GM21381 (cell line): ENCODE measurements around the gene C2CD3.

Experiments used
- ATAC-seq: cut with Tn5 transposase; IDR thresholded peaks from one replicate; pipeline ENCODE4 v1.9.1; 2021; ENCODE audit warnings: mild to moderate bottlenecking, moderate library complexity; ENCODE audit not compliant: unreplicated experiment

The C2CD3 gene

DNA sequence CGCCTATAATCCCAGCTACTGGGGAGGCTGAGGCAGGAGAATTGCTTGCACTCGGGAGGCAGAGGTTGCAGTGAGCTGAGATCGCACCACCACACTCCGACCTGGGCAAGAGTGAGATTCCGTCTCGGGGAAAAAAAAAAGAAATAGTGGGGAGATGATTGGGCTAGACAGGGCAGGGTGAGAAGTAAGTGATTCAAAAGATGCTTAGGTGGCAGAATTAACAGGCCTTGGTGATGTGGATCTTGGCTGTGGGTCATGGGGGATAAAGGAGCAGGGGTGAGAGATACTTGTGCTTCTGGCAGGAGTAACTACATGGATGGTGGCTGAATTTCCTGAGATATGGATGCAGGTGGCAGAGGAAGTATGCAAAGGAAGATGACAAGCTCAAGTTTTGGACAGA, 148.8 kb downstream of the C2CD3 start:
- no peak for ATAC-seq

DNA sequence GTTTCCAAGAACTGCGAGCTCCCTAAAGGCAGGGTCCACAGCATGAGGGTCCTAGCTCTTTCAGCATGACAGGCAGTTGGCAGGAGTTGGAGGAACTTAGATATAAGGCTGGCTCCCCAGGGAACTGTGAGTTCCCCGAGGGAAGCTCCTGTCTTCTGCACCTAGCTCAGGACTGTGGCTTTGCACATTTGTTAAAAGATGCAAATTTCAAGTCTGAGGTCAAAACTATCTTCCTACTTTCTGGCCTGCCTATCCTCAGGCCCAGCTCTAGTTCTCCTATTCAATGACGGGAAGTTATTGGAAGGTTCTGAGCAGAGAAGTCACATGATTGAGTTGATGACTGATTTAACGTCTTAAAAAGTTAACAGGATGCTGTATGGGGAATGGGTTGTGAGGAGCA, 150.3 kb downstream of the C2CD3 start:
- no peak for ATAC-seq

DNA sequence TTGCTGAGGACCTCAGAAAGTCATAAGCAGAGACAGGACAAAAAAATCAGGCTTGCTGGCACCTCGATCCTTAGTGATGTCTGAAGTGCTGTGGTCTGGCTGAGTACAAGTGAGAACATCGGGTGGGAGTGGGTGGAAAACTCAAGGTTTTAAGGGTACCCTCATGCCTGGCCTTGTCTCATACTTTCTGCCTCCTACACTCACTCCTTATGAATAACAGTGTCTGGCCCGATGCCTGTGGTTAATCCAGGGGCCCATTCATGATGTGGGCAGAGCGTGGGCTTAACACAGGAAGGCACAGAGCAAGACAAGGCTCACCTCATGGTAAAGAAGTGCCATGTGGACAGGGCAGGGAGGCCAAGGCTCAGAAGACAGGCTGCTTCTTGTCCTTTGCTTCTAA, 150.9 kb downstream of the C2CD3 start:
- no peak for ATAC-seq

DNA sequence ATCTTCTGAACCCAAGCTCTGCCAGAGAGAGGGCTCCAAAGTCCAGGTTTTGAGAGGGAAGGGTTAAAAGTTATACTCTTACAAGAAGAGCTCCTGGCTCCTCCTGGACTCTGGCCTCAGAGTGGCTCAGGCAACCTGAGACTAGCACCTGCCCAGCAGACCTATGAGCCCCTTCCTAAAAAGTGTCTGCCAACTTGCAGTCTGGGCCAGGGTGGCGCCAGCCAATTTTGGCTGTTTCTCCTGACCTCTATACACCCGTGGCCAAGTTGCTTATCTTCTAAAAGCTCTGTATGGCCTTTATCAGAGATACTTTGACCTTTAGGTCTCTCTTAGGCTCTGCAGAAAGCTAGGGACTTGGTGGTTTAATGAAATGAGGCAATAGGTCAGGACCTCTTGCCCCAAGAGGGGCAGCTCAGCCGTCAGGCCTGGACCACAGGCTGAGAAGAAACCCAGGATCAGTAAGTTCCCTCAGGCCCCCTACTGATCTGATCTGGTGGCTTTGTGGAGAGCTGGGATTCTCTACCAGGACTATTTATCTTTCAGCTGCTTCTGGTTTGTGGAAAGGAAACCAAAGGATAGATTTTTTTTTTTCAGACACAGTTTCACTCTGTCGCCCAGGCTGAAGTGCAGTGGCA, 151.6 kb downstream of the C2CD3 start:
- no peak for ATAC-seq

DNA sequence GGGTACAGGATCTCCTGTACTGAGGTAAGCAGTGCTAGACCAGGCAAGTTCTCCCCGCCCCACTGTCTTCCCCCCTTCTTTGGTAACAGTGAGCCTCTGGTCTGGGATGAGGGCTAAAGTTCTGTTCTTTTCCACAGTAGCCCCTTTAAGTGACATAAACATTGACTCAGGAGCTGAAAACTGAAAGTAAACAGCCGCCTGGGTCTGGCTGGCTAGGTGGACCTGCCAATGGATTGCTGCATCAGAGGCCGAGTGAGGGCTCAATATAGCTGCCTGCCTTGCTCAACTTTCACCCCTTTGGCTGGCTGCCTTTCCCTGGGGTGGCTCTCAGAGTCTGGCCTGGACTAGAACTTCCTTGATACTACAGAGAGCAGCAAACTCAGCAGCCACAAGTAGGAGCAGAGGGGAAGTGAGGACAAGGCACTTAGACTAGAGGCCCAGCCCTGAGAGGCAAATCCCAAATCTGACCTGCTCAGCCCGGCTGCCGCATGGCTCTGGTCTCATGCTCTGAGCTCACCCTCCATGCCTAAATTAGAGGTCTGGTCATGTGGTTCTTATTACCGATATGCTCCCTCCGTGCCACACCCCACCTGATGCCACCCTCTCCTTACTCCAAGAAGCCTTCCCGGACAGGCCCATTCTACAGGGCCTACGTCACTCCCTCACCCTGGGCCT, 152.3 kb downstream of the C2CD3 start:
- no peak for ATAC-seq

DNA sequence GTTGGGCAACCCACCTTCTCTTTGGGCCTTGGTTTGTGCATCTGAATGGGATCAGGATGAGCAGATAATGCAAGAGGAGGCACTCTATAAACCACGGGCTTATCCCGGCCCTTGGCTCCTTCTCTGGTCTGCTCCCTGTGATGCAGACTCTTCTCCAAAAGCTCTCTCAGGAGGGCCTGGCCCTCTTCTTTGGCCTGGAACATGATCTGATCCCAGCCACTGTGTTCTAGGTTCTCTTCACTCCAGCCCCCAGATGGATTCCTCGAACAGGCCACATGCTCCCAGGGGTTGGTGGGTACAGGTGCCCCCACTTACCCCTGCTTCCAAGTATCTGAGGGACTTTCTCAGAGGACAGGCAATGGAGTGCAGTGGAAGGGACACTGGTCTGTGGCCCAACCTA, 153.2 kb downstream of the C2CD3 start:
- ATAC-seq, result no peak

DNA sequence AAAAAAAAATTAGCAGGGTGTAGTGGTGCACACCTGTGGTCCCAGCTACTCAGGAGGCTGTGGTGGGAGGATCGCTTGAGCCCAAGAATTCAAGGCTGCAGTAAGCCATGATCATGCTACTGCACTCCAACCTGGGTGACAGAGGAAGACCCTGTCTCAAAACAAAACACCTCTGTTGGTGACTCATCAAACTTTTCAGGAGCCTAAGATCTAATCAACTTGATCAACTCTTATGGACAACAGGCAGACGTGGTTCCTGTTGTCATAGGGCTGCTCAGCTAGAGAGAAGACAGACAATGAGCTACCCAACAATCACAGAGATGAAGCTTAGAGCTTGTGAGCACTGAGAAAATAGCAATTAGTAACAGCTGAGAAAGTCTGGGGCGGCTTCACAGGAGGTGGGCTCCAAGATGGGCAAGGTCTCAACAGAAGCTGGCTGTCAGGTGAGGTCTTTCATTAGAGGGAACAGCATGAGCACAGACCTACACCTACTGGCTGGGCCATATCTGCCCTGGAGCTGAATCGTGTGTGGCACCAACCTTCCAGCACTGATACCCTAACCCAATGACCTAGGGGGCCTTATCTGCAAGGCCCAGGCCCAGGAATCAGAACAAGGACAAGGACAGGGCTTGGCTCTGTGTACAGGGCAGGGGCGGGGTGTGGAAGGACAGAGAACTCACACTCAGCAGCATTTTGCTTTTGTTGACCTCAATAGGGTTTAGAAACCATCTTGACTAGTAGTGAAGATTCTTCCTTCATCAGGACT, 154.7 kb downstream of the C2CD3 start:
- ATAC-seq, result no peak

DNA sequence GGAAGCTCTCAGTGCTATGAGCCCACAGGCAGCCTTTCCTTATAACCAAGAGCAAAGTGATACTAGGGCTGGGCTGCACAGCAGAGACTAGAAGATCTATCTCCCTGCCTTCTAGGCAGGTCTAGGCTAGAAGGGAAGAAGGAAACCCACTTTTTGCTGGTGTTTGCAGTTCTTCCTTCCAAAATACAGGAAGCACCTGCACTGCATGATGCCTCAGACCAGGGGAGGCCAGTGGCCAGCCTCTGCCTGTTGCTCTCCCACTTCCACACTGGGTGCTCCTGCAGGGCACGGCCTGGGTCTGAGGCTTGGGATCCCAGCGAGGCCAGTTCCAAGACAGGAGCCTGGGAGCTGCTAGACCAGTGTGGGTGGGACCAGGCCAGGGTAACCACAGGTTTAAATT, 155.9 kb downstream of the C2CD3 start:
- ATAC-seq, result no peak

DNA sequence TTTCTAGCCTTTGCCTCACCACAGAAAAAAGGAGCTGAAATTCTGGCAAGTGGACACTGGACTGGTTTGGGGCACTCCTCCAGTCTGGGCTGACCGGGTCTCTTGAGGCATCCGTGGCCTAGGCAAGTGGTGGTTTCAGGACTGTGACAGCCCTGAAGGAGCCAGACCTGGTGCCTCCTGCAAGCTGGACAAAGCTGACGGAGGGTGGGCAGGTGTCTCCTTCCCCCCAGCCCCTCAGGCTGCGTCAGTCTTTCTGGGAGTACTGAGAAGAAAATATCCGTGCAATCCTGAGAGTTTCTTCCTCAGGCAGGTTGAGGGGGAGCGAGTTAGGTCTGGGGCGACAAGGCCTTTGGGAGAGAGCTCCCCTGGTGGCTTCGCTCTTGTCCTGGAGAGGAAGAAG, 157.7 kb downstream of the C2CD3 start:
- no peak for ATAC-seq

DNA sequence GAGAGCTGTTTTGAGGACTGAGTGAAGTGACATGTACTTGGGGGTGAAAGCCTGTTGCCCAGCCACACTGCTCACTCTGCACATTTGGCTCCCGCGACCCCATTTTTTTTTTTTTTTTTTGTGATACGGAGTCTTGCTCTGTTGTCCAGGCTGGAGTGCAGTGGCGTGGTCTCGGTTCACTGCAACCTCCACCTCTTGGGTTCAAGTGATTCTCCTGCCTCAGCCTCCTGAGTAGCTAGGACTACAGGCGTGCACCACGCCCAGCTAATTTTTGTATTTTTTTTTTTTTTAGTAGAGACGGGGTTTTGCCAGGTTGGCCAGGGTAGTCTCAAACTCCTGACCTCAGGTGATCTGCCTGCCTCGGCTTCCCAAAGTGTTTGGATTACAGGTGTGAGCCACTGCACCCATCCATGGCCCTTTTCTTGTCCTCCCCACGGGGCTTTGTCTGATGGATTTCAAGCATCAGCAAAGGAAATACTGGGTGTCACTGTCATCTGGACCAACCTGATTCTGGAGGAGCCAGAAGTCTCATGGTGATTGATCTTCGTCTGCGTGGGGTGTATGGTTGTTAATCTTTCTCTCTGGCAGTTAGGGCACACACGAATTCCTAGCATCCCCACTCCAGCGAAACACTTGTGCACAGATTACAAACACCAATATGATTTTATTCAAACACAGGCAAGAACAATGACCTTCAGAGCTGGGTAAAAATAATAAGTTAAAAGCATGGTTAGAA, 158.6 kb downstream of the C2CD3 start:
- no peak for ATAC-seq

DNA sequence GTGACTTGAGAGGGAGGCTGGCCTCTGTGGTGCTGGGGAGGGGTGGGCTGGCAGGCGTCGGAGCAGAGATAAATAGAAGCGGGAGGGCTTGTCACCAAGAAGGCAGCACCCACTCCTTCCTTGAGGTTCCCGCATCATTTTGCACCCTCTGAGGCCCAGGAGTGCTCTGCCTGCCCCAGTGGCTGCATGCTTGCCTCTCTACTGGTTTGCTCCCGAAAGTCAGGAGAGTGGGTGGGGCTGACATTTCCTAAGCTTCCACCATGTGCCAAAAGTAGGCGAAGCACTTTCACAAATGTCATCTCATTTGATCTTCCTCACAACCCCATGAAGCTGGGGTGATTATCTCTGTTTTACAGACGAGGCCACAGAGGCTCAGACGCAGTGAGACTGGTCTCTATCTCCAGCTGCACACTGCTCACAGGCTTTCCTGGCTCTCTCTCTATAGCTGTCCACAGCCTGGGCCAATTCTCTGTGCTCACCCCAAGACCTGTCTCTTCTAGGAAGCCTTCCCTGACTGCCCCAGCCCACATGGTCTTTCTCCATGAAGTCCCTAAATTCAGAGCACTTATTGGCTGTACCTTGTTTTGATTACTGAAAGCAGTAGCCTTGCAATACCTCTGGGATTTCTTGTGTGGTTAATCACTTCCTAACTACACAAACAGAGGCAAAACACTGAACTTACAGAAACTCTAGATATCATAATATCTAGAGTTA, 159.3 kb downstream of the C2CD3 start:
- peak; percentile 72 for ATAC-seq

DNA sequence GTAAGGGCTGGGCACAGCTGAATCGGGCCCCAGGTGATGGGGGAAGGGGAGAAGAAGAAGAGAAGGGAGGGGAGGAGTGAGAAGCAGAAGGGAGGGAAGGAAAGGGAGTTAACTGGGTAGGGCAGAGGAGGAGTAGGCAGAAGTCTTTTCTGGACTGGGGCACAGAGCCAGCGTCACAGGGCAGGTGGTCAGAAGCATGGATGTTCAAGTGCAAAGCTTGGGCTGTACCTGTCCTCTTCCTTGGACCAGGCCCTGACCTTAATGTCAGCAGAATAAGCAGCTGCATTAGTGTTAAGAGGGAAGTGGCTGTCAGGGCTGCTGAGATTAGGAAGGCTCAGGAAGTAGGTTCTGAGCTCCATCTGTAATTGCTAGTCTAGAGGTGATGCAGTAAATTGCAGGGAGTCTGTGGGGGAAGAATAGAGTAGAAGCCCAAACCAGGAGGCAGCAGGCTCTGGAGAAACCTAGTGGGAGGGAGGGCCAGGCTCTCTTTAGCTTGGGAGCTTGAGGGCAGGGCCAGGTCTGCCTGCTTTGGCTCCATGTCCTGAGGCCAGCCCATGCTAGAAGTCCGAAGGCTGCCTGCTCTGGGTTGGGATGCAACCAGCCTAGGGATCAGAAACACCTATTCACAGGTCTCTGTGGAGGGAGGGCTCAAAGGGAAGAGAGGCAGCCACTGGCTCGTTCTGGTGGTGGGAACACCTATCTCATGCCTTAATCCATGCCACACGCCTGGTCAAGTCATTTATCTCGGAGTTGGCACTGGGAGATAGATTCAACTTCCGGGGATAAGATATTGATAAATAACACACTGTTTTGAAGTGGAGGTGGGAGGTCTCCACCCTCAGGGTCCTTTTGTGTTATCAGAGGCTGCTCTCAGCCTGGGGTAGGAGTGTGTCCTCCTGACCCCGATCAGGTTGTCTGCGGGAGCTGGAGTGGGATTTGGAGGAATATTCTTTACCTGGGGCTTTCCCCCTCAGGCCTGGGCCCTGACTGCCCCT, 160.2 kb downstream of the C2CD3 start:
- no peak for ATAC-seq

DNA sequence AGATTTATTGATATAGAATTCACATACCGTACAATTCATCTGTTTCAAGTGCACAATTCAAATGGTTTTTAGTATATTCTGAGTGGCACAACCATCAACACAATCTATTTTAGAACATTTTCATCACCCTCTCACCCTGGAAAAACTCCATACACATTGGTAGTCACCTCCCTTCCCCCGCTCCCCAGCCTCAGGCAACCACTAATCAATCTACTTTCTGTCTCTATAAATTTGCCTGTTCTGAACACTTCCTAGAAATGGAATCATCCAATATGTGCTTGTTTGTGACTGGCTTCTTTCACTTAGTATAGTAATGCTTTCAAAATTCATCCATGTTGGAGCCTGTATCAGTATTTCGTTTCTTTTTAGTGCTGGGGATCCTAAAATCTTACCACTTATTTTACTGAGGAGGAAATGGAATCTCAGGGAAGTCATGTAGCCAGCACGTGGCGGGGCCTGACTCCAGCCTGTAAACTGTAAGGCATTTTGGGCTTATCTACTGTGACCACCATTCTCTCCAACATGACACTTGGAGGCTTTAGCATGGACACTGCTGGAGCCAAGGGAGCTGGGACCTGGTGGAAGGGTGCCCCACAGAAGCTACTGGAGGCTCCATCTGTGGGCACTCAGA, 161.0 kb downstream of the C2CD3 start:
- no peak for ATAC-seq

DNA sequence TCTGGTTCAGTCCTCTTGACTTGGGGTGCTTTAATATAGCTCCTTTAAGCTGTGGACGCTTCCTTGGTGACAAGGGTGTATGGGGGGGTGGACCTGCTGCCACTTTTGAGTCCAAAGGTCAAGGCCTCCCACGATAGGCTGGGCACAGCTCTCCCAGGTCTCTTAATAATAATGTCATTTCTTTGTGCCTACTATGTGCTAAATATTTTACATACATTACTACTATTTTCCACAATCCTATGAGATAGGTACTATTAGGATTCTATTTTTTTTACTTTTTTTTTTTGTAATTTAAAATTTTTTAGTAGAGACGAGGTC, 161.6 kb downstream of the C2CD3 start:
- ATAC-seq, result no peak

DNA sequence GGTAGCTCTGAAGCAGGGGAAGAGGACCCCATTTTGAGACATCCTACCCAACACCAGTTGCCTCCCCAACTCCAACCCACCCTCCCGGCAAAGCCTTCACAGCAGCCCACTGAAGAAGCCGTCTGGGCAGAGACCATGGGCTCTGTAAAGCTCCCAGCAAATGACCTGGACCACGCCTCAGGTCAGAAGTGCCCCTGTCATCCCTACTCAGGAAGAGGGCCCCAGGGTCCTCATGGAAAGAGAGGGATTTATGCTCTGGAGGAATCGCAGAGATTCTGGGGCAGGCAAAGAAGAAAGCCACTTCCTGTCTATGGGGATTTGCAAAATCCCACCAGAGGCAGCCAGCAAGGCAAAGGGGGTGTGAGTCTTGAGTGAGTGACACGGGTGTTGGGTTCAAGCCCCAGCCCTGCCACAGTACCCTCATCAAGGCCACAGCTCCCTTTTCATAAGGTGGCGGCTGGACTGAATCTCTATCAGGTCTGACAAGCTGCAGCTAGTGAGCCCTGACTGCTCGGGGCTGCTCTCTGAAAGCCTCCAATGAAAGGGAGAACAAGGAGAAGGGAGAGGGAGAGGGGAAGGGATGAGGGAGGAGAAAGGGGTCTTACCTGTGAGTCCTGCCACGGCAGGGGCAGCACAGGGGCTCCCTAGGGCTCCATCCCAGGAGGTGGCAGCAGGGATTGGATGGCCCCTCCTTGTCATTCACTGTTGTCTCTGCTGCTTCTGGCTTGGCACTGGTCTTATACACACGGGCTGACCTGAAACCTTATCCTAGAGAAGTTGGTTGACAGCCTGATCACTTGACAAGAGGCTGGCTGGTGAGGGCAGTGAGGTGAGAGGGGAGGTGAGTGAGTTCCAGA, 162.2 kb downstream of the C2CD3 start, which contains the start of gene UCP3:
UCP3 (minus strand) TSS at position 713 of the 857 bp plus-strand sequence. CDS start 2,043 bp downstream, outside the sequence.
- no peak for ATAC-seq

DNA sequence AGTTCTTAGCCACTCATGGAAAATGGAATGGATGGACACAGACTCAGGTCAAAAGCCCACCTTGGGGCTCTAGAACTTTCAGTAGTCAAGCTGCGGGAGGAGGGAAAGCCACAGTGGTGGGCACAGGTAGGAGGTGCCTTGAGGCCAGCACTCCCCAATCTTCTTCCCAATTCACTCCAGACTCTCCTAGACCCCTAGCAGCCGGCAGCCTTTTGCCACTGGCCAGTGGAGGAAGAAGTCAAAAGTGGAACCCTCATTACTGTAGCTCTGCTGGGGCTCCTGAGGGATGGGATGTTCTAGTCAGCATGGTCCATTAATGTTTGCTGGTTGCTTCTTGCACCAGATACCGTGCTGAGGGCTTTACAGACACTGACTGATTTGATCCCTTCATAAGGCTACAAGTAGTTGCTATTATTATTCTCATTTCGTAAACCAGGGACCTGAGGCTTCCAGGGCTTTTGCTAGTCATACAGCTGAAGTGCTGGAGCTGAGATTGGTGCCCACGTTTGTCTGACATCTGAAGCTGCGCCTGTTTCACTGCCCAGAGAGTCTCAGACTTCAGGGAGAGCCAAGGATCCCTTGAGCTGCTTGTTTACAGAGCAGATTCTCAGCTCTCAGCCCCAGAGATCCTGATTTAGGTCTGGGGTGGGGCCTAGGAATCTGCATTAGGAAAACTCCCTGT, 163.0 kb downstream of the C2CD3 start:
- ATAC-seq, result no peak

DNA sequence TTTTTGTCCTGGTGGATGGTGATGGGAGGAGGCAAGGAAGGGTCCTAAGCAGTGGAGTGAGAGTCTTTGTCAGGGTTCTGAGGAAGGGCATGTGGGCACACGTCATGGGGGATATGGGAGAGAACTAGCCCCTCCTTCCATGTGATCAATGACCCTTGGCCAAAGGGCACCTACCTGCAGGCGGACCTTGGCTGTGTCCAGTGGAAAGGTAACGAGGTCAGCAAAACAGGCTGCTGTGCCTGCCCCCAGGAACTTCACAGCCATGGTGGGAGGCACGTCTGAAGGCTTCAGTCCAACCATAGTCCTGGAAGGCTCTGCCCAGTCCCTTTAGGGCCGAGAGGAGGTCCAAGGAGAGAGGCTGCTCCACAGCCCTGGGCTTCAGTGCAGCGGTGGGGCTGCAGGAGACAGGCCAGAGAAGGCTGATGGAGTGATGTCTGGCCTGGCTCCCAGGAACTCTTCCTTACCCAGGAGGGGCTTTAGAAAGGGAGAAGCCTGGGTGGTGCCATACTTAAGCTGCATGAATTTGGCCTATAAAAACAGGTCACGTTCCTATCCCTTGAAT, 164.0 kb downstream of the C2CD3 start:
- no peak for ATAC-seq
